Measurements from ENCODE around the gene TXN2. TPM values are rescaled to one million over a fixed set of nuclear protein-coding genes. Genes with fewer than 3 reads are reported as not detected.

TXN2 gene
- polyA plus RNA-seq, 6 donors from 2014 or later, result 97.1 to 130 (median 108) TPM

- peaks cover 0 to 12% of the 10 kb centered on the region in 2 donors for H3K36me3 Mint-ChIP-seq
- DNase-seq, result peak; percentile 90
- peaks cover 8 to 14% (median 12%) of the 10 kb centered on the region in 3 donors for H3K4me1 Mint-ChIP-seq
- H3K4me3 Mint-ChIP-seq, result peak within 1 kb of the TSS; percentile 67 to 88 (median 78)
- no peaks in the 10 kb centered on the region for H3K9me3 Mint-ChIP-seq
- peak; percentile 96 to 97 for ATAC-seq (ENCODE audit: low read depth in 2 of 2)
- no peaks in the 10 kb centered on the region for H3K27me3 Mint-ChIP-seq
- peak within 1 kb of the TSS; percentile 9 to 81 (median 68) for H3K27ac Mint-ChIP-seq
Observed at GRCh38 chr22:36506637-36507517, 25.4 kb upstream of the TXN2 start, which contains the start of gene FOXRED2. FOXRED2 (minus strand) TSS chr22:36507040; CDS start chr22:36506422, 618 bp downstream.

GRCh38 chr22:36505998-36506635 is 24.7 kb upstream of the TXN2 start:
- Mint-ChIP-seq H3K4me3 (peak overlapping the region in 7 of 8 donors; percentile 70 to 88 (median 80)), H3K36me3 (peaks cover 0 to 4% of the 10 kb centered on the region in 2 donors), H3K27me3 (no peaks in the 10 kb centered on the region), H3K27ac (peak overlapping the region in 2 of 6 donors; percentile 9 to 73), H3K9me3 (no peaks in the 10 kb centered on the region), H3K4me1 (peaks cover 3 to 9% (median 9%) of the 10 kb centered on the region in 3 donors)
- ATAC-seq (ENCODE audit: low read depth in 2 of 2) (no peak), DNase-seq (no peak)

GRCh38 chr22:36497910-36498665 is 16.6 kb upstream of the TXN2 start:
- Mint-ChIP-seq H3K36me3 (no peaks in the 10 kb centered on the region), H3K27ac (peak overlapping the region in 1 of 6 donors; percentile 92), H3K9me3 (no peaks in the 10 kb centered on the region), H3K4me3 (peak overlapping the region in 1 of 8 donors; percentile 33), H3K4me1 (peaks cover 10 to 23% (median 17%) of the 10 kb centered on the region in 3 donors), H3K27me3 (no peaks in the 10 kb centered on the region)
- DNase-seq, result no peak
- no peak for ATAC-seq (ENCODE audit: low read depth in 2 of 2)

GRCh38 chr22:36493690-36494110 is 12.3 kb upstream of the TXN2 start:
- DNase-seq, result peak; percentile 80
- Mint-ChIP-seq H3K4me1 (peaks cover 21 to 40% (median 37%) of the 10 kb centered on the region in 3 donors), H3K27me3 (no peaks in the 10 kb centered on the region), H3K4me3 (peak overlapping the region; percentile 18 to 87 (median 76)), H3K36me3 (peaks cover 0 to 5% of the 10 kb centered on the region in 2 donors), H3K9me3 (no peaks in the 10 kb centered on the region), H3K27ac (peak overlapping the region; percentile 86 to 97 (median 90))
- peak; percentile 90 to 94 for ATAC-seq (ENCODE audit: low read depth in 2 of 2)

DNA sequence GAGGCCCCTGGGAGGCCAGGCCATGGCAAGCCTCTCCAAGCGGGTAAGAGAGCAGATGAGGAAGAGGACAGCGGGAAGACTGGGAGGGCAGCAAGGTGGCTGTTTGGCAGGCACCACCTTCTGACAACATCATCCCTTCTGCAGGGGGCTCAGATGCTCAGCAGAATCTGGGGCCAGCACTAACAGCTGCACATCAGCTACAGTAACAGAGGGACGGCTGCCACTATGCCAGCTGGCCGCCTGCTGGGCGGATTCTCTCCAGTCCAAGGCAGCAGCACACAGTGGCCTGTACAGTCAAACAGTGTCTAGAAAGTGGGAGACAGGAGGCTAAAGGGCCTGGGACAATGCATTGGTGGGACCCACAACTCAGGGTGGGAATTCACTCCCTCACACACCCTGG is 10.7 kb upstream of the TXN2 start:
- Mint-ChIP-seq H3K27me3 (no peaks in the 10 kb centered on the region), H3K4me1 (peaks cover 24 to 40% (median 39%) of the 10 kb centered on the region in 3 donors), H3K36me3 (peaks cover 0 to 6% of the 10 kb centered on the region in 2 donors), H3K27ac (peak overlapping the region in 4 of 6 donors; percentile 39 to 92 (median 83)), H3K4me3 (peak overlapping the region in 7 of 8 donors; percentile 17 to 74 (median 69)), H3K9me3 (peaks cover 0 to 1% (median 0%) of the 10 kb centered on the region in 7 donors)
- no peak for ATAC-seq (ENCODE audit: low read depth in 2 of 2)
- no peak for DNase-seq

GRCh38 chr22:36491155-36491554 is 9.7 kb upstream of the TXN2 start:
- Mint-ChIP-seq H3K36me3 (peaks cover 0 to 6% of the 10 kb centered on the region in 2 donors), H3K27ac (no peak overlapping the region), H3K4me3 (peak overlapping the region in 2 of 8 donors; percentile 10 to 15), H3K9me3 (peaks cover 0 to 1% (median 0%) of the 10 kb centered on the region in 7 donors), H3K4me1 (peaks cover 25 to 40% (median 34%) of the 10 kb centered on the region in 3 donors), H3K27me3 (no peaks in the 10 kb centered on the region)
- DNase-seq (no peak), ATAC-seq (ENCODE audit: low read depth in 2 of 2) (no peak)

- H3K27ac Mint-ChIP-seq, result peak overlapping the region in 1 of 6 donors; percentile 73
- peaks cover 14 to 18% (median 15%) of the 10 kb centered on the region in 3 donors for H3K4me1 Mint-ChIP-seq
- no peaks in the 10 kb centered on the region for H3K27me3 Mint-ChIP-seq
- H3K36me3 Mint-ChIP-seq, result peaks cover 0 to 6% of the 10 kb centered on the region in 2 donors
- peak; percentile 50 for DNase-seq
- H3K4me3 Mint-ChIP-seq, result peak overlapping the region in 1 of 8 donors; percentile 39
- H3K9me3 Mint-ChIP-seq, result peaks cover 0 to 1% (median 0%) of the 10 kb centered on the region in 7 donors
- ATAC-seq (ENCODE audit: low read depth in 2 of 2), result peak in 1 of 2 donors; percentile 17
Observed at GRCh38 chr22:36486619-36487384, 5.4 kb upstream of the TXN2 start.

DNA sequence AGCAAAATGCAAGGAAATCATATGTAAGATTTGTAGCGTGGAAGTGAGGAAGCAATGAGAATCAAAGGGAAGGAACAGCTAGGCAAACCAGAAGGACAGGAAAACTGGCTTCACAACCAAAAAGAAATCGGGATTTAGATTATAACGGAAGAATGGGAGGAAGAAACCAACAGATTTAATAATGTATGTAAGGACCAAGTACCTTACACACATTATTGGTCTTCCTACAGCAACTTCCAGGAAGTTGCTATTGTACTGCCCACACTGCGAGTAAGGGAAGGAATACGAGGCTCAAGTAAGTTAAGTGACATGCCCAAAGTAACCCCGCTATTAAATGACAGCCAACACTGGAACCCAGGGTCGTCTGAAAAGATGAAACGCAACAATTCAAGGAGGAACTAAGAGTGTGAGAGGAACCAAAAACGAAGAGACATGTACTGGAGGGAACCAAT is 473 bp downstream of the TXN2 start:
- Mint-ChIP-seq H3K4me1 (peaks cover 16 to 25% (median 17%) of the 10 kb centered on the region in 3 donors), H3K27me3 (no peaks in the 10 kb centered on the region), H3K9me3 (peaks cover 0 to 4% (median 0%) of the 10 kb centered on the region in 7 donors), H3K27ac (peak overlapping the region; percentile 98 to 100 (median 99)), H3K36me3 (peaks cover 8 to 12% of the 10 kb centered on the region in 2 donors), H3K4me3 (peak overlapping the region; percentile 82 to 99 (median 97))
- ATAC-seq (ENCODE audit: low read depth in 2 of 2) (no peak), DNase-seq (no peak)

DNA sequence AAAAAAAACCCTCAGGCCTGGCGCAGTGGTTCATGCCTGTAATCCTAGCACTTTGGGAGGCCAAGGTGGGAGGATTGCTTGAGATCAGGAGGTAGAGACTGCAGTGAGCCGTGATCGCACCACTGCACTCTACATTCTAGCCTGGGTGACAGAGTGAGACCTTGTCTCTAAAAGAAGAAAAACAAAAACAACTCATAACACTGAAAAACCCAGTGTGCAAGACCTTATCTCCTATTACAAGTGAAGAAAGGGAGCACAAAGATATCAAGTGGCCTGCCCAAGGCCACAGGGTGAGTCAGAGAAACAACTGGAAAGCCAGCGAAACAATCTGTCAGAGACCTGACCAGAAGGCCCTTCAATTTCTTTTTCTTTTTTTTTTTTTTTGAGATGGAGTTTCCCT is 2.5 kb downstream of the TXN2 start:
- H3K36me3 Mint-ChIP-seq, result peaks cover 18 to 19% of the 10 kb centered on the region in 2 donors
- H3K27me3 Mint-ChIP-seq, result no peaks in the 10 kb centered on the region
- ATAC-seq (ENCODE audit: low read depth in 2 of 2) (no peak), DNase-seq (no peak)
- peaks cover 0 to 4% (median 0%) of the 10 kb centered on the region in 7 donors for H3K9me3 Mint-ChIP-seq
- H3K4me3 Mint-ChIP-seq, result peak overlapping the region in 1 of 8 donors; percentile 9
- H3K27ac Mint-ChIP-seq, result no peak overlapping the region
- peaks cover 14 to 25% (median 24%) of the 10 kb centered on the region in 3 donors for H3K4me1 Mint-ChIP-seq

DNA sequence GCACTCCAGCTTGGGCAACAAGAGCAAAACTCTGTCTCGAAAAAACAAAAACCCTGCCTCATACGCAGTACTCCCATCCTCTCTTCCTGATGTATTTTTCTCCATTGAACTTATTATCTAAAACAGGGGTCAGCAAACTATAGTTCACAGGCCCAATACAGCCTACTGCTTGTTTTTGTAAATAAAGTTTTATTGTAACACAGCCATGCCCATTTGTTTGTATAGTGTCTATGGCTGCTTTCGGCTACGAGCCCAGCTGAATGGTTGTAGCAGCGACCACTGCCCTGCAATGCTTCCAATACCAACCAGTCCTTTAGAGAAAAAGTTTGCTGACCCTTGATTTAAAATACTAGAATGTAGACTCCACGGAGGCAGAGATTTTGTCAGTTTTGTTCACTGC is 6.1 kb downstream of the TXN2 start:
- peak overlapping the region in 2 of 6 donors; percentile 28 to 34 for H3K27ac Mint-ChIP-seq

DNA sequence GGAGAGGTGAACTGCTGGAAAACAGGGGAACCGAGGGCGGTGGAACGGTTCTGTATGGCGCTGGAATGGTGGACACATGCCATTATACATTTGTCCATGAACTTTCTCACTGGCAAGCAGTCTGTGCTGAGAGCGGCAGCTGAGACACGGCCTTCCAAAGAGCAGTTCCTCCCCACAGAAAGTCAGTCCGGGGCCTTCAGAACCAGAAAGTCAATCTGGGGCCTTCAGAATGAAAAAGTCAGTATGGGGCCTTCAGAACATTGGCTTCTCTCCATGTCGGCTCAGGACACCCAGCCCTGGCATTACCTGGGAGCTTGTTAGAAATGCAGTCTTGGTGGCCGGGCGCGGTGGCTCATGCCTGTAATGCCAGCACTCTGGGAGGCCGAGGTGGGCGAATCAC is 8.8 kb downstream of the TXN2 start:
- Mint-ChIP-seq H3K9me3 (no peaks in the 10 kb centered on the region), H3K4me3 (no peak overlapping the region), H3K27me3 (no peaks in the 10 kb centered on the region), H3K36me3 (peaks cover 18 to 19% of the 10 kb centered on the region in 2 donors), H3K4me1 (peaks cover 10 to 13% (median 11%) of the 10 kb centered on the region in 3 donors), H3K27ac (peak overlapping the region in 2 of 6 donors; percentile 24 to 49)
- DNase-seq, result no peak
- ATAC-seq (ENCODE audit: low read depth in 2 of 2), result no peak

More for the DNA sequence above, 6.1 kb downstream of the TXN2 start:
- Mint-ChIP-seq H3K36me3 (peaks cover 18 to 19% of the 10 kb centered on the region in 2 donors), H3K27me3 (no peaks in the 10 kb centered on the region), H3K4me3 (no peak overlapping the region), H3K4me1 (peaks cover 6 to 10% (median 7%) of the 10 kb centered on the region in 3 donors), H3K9me3 (no peaks in the 10 kb centered on the region)
- ATAC-seq (ENCODE audit: low read depth in 2 of 2) (no peak), DNase-seq (no peak)

DNA sequence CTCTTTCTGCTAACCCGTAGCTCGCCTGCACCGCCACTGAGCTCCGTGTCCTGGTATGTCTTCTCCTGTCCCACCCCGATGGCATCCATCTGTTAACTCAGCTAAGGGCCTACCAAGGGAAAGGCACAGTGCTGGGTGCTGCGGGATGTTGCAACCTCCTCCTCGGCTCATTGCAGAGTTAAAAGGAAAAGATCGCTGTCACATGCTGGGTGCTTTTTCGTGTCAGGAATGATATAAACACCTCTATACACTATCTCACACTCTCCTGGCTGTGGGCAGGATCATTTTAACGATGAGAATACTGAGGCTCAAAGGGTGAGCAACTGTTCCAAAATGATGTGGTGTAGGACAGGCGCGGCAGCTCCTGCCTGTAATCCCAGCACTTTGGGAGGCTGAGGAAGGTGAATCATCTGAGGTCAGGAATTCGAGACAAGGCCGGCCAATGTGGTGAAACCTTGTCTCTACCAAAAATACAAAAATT is 10.1 kb downstream of the TXN2 start:
- H3K27me3 Mint-ChIP-seq, result no peaks in the 10 kb centered on the region
- peaks cover 11% of the 10 kb centered on the region in 2 donors for H3K36me3 Mint-ChIP-seq
- H3K4me3 Mint-ChIP-seq, result no peak overlapping the region
- DNase-seq (no peak), ATAC-seq (ENCODE audit: low read depth in 2 of 2) (no peak)
- H3K4me1 Mint-ChIP-seq, result peaks cover 14 to 23% (median 21%) of the 10 kb centered on the region in 3 donors
- peak overlapping the region in 1 of 6 donors; percentile 36 for H3K27ac Mint-ChIP-seq
- H3K9me3 Mint-ChIP-seq, result no peaks in the 10 kb centered on the region

Measured in naive B cell (primary cell).